ENCODE data around the gene DAZAP1.

DAZAP1 gene

DNA sequence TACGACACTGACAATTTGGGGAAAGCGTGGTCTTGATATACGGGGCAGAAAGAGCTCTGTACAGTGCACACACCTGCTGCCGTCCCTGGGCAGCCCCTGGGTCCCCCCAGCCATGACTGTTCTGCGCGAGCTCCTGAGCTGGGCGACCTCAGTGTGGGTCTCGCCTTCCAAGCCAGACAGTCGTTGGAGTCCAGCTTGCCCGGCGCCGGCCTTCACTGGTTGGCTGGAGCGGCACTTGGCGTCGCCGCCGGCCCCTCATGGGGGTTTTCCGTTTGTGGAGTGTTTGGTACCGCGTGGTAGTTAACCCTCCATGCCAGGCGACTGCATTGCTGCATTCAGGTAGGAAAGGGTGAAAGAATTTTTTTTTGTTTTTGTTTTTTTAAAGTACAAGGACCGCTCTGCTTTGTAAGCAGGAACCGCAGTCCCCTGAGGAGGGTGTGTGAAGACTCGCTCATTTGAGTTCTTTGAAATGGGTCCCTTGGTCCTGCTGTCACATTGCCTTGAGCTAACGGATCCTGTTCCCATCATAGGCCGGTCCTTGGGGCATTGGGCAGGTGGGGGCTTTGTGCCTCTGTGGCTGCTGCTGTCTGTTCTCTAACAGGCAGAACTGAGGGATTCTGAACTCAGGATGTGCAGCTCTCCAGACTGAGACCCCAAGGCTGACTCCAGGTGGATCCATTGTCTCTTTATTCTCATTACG, 20.0 kb downstream of the DAZAP1 start:
- Histone ChIP-seq H3K9ac (ENCODE audit: low read depth, low read length, poor library complexity, severe bottlenecking) (no peak overlapping the region), H3K9me3 (ENCODE audit: insufficient read depth, low read depth, low read length) (no peaks in the 10 kb centered on the region), H3K36me3 (ENCODE audit: insufficient read depth, low read length) (peaks cover 88% of the 10 kb centered on the region; the same call in 1 of the 2 replicates), H3K4me3 (ENCODE audit: low read length, poor library complexity, severe bottlenecking) (no peak overlapping the region), H2AFZ (ENCODE audit: low read length) (no peak overlapping the region), H3K4me1 (ENCODE audit: insufficient read depth, low read length, poor library complexity, severe bottlenecking) (no peaks in the 10 kb centered on the region), H3K27me3 (ENCODE audit: insufficient read depth, low read length, poor library complexity, severe bottlenecking) (no peaks in the 10 kb centered on the region), H3K9me2 (replicated peaks; ENCODE audit: low read depth, low read length) (no peaks in the 10 kb centered on the region), H4K20me1 (ENCODE audit: insufficient read depth, low read length, poor library complexity, severe bottlenecking) (peaks cover 27% of the 10 kb centered on the region), H3K79me2 (ENCODE audit: insufficient read depth, low read length) (peaks cover 22% of the 10 kb centered on the region; the same call in 1 of the 2 replicates), H3F3A (ENCODE audit: low read depth) (0 out of 2 replicates have a peak, but pooled peaks cover 3% of the 10 kb centered on the region), H3K4me2 (ENCODE audit: low read depth, low read length, poor library complexity, severe bottlenecking) (no peak overlapping the region)
- TF ChIP-seq, protein P1, sequence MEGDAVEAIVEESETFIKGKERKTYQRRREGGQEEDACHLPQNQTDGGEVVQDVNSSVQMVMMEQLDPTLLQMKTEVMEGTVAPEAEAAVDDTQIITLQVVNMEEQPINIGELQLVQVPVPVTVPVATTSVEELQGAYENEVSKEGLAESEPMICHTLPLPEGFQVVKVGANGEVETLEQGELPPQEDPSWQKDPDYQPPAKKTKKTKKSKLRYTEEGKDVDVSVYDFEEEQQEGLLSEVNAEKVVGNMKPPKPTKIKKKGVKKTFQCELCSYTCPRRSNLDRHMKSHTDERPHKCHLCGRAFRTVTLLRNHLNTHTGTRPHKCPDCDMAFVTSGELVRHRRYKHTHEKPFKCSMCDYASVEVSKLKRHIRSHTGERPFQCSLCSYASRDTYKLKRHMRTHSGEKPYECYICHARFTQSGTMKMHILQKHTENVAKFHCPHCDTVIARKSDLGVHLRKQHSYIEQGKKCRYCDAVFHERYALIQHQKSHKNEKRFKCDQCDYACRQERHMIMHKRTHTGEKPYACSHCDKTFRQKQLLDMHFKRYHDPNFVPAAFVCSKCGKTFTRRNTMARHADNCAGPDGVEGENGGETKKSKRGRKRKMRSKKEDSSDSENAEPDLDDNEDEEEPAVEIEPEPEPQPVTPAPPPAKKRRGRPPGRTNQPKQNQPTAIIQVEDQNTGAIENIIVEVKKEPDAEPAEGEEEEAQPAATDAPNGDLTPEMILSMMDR (conservative IDR thresholded peaks at IDR 0.05; ENCODE audit: low read length) = no peak
- no peak for TF ChIP-seq EZH2phosphoT487 (IDR thresholded peaks at IDR 0.05; ENCODE audit: borderline replicate concordance)

- H3K9me3 ChIP-seq (ENCODE audit: insufficient read depth, low read depth, low read length) = no peaks in the 10 kb centered on the region
- no peak overlapping the region for H3K9ac ChIP-seq (ENCODE audit: low read depth, low read length, poor library complexity, severe bottlenecking)
- H3K4me2 ChIP-seq (ENCODE audit: low read depth, low read length, poor library complexity, severe bottlenecking) = no peak overlapping the region
- H4K20me1 ChIP-seq (ENCODE audit: insufficient read depth, low read length, poor library complexity, severe bottlenecking) = peaks cover 17% of the 10 kb centered on the region
- no peaks in the 10 kb centered on the region for H3K9me2 ChIP-seq (replicated peaks; ENCODE audit: low read depth, low read length)
- no peak for TF ChIP-seq EZH2phosphoT487 (IDR thresholded peaks at IDR 0.05; ENCODE audit: borderline replicate concordance)
- TF ChIP-seq, protein P1 (conservative IDR thresholded peaks at IDR 0.05; ENCODE audit: low read length) = no peak
- no peaks in the 10 kb centered on the region for H3K4me1 ChIP-seq (ENCODE audit: insufficient read depth, low read length, poor library complexity, severe bottlenecking)
- peaks cover 11% of the 10 kb centered on the region; the same call in 1 of the 2 replicates for H3K79me2 ChIP-seq (ENCODE audit: insufficient read depth, low read length)
- no peak overlapping the region for H3K4me3 ChIP-seq (ENCODE audit: low read length, poor library complexity, severe bottlenecking)
- H3K36me3 ChIP-seq (ENCODE audit: insufficient read depth, low read length) = peaks cover 88% of the 10 kb centered on the region; the same call in 1 of the 2 replicates
- no peaks in the 10 kb centered on the region for H3K27me3 ChIP-seq (ENCODE audit: insufficient read depth, low read length, poor library complexity, severe bottlenecking)
- H2AFZ ChIP-seq (ENCODE audit: low read length) = no peak overlapping the region
- H3F3A ChIP-seq (ENCODE audit: low read depth) = 0 out of 2 replicates have a peak, but pooled peaks cover 3% of the 10 kb centered on the region
These were observed 21.5 kb downstream of the DAZAP1 start for GRCh38 chr19:1428738-1429391.

GRCh38 chr19:1429750-1430149, 22.4 kb downstream of the DAZAP1 start:
- peaks cover 8% of the 10 kb centered on the region; the same call in 1 of the 2 replicates for H3K79me2 ChIP-seq (ENCODE audit: insufficient read depth, low read length)
- H3K9ac ChIP-seq (ENCODE audit: low read depth, low read length, poor library complexity, severe bottlenecking) = no peak overlapping the region
- no peaks in the 10 kb centered on the region for H3K9me3 ChIP-seq (ENCODE audit: insufficient read depth, low read depth, low read length)
- H3K9me2 ChIP-seq (replicated peaks; ENCODE audit: low read depth, low read length) = no peaks in the 10 kb centered on the region
- H3K4me2 ChIP-seq (ENCODE audit: low read depth, low read length, poor library complexity, severe bottlenecking) = no peak overlapping the region
- H3K36me3 ChIP-seq (ENCODE audit: insufficient read depth, low read length) = peaks cover 86% of the 10 kb centered on the region; the same call in 1 of the 2 replicates
- 0 out of 2 replicates have a peak, but pooled peaks cover 3% of the 10 kb centered on the region for H3F3A ChIP-seq (ENCODE audit: low read depth)
- H3K4me3 ChIP-seq (ENCODE audit: low read length, poor library complexity, severe bottlenecking) = no peak overlapping the region
- TF ChIP-seq EZH2phosphoT487 (IDR thresholded peaks at IDR 0.05; ENCODE audit: borderline replicate concordance) = no peak
- TF ChIP-seq, protein P1 (conservative IDR thresholded peaks at IDR 0.05; ENCODE audit: low read length) = no peak
- H2AFZ ChIP-seq (ENCODE audit: low read length) = no peak overlapping the region
- no peaks in the 10 kb centered on the region for H3K27me3 ChIP-seq (ENCODE audit: insufficient read depth, low read length, poor library complexity, severe bottlenecking)
- H3K4me1 ChIP-seq (ENCODE audit: insufficient read depth, low read length, poor library complexity, severe bottlenecking) = no peaks in the 10 kb centered on the region
- peaks cover 13% of the 10 kb centered on the region for H4K20me1 ChIP-seq (ENCODE audit: insufficient read depth, low read length, poor library complexity, severe bottlenecking)

Data from Loucy (cell line).